ENCODE data around the gene NMT1. TPM values are rescaled to one million over a fixed set of nuclear protein-coding genes. Genes with fewer than 3 reads are reported as not detected.

Gene NMT1
- total and polyA plus RNA-seq, 2 of the 13 experiments (the other 11 are each of a cell fraction or from before 2014, with no cell fraction given): 75.7 to 142 TPM

GRCh38 chr17:45149669-45150664, 88.8 kb downstream of the NMT1 start (continued):
- TF ChIP-seq ZNF710 (CRISPR knock-in tag; IDR thresholded peaks at IDR 0.05; ENCODE audit: borderline replicate concordance) (no peak), ZNF33B (CRISPR knock-in tag; IDR thresholded peaks at IDR 0.05) (0 out of 2 replicates have a peak, but pooled peaks have one; percentile 36), ZBTB38 (CRISPR knock-in tag; IDR thresholded peaks at IDR 0.05) (peak; percentile 46; the same call in 1 of the 2 replicates), SAP130 (CRISPR knock-in tag; IDR thresholded peaks at IDR 0.05; ENCODE audit: low read depth) (peak; percentile 59), ZNF773 (CRISPR knock-in tag; IDR thresholded peaks at IDR 0.05; ENCODE audit: borderline replicate concordance) (no peak), SUZ12 (IDR thresholded peaks at IDR 0.05; ENCODE audit: low read depth, low read length) (no peak), TCF7 (IDR thresholded peaks at IDR 0.05; ENCODE audit: low read depth) (no peak), ZNF292 (CRISPR knock-in tag; IDR thresholded peaks at IDR 0.05; ENCODE audit: borderline replicate concordance, low read depth) (peak; percentile 68), ZNF563 (CRISPR knock-in tag; IDR thresholded peaks at IDR 0.05) (peak; percentile 17; the same call in 1 of the 2 replicates), ATF7-NPFF (CRISPR knock-in tag; IDR thresholded peaks at IDR 0.05; ENCODE audit: low read depth) (no peak), ZFYVE20 (CRISPR knock-in tag; IDR thresholded peaks at IDR 0.05; ENCODE audit: borderline replicate concordance, low read depth) (no peak)
- TF ChIP-seq, protein P1, sequence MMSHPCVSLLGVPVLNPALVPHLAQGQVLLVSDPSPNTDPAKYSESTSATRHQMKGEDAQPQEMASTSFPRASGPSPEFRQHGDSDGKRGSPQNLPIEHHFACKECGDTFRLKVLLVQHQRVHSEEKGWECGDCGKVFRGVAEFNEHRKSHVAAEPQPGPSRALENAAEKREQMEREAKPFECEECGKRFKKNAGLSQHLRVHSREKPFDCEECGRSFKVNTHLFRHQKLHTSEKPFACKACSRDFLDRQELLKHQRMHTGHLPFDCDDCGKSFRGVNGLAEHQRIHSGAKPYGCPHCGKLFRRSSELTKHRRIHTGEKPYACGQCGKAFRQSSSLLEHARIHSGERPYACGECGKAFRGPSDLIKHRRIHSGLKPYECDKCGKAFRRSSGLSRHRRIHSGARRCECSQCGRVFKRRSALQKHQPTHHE (CRISPR knock-in tag; IDR thresholded peaks at IDR 0.05; ENCODE audit: borderline replicate concordance): no peak
- TF ChIP-seq, protein P2, sequence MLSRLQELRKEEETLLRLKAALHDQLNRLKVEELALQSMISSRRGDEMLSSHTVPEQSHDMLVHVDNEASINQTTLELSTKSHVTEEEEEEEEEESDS (CRISPR knock-in tag; IDR thresholded peaks at IDR 0.05; ENCODE audit: borderline replicate concordance): no peak; the same call in 1 of the 2 replicates
- TF ChIP-seq, protein P3, sequence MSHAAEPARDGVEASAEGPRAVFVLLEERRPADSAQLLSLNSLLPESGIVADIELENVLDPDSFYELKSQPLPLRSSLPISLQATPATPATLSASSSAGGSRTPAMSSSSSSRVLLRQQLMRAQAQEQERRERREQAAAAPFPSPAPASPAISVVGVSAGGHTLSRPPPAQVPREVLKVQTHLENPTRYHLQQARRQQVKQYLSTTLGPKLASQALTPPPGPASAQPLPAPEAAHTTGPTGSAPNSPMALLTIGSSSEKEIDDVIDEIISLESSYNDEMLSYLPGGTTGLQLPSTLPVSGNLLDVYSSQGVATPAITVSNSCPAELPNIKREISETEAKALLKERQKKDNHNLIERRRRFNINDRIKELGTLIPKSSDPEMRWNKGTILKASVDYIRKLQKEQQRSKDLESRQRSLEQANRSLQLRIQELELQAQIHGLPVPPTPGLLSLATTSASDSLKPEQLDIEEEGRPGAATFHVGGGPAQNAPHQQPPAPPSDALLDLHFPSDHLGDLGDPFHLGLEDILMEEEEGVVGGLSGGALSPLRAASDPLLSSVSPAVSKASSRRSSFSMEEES (CRISPR knock-in tag; IDR thresholded peaks at IDR 0.05): no peak

Data from HepG2 (cell line).